GM12801 (cell line): ENCODE data around the gene KRT32.

Experiments
- TF ChIP-seq, protein P1 (sequence below): IDR thresholded peaks from one replicate; pipeline ENCODE4 v1.5.1; 2011; ENCODE audit warnings: control low read depth; ENCODE audit not compliant: insufficient read length; ENCODE audit errors: extremely low read depth

KRT32 gene

DNA sequence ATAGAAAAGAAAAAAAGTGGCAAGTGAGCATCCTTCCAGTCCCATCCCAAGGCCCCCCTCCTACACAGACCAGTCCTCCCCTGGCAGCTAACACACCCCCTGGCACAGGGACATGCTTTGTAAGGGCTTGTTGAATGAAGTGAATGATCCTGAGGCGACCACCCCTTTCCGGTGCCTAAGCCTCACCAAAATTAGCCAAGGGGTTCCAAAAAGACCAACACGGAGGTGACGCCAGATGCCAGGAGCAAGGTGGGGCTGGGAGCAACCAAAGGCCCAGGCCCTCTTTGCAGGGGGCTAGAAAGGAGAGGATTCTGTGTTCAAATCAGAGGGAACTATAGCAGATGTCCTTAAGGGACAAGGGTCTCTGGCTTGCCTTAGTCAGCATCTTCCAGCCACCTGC is 8.2 kb upstream of the KRT32 start:
- TF ChIP-seq, protein P1, sequence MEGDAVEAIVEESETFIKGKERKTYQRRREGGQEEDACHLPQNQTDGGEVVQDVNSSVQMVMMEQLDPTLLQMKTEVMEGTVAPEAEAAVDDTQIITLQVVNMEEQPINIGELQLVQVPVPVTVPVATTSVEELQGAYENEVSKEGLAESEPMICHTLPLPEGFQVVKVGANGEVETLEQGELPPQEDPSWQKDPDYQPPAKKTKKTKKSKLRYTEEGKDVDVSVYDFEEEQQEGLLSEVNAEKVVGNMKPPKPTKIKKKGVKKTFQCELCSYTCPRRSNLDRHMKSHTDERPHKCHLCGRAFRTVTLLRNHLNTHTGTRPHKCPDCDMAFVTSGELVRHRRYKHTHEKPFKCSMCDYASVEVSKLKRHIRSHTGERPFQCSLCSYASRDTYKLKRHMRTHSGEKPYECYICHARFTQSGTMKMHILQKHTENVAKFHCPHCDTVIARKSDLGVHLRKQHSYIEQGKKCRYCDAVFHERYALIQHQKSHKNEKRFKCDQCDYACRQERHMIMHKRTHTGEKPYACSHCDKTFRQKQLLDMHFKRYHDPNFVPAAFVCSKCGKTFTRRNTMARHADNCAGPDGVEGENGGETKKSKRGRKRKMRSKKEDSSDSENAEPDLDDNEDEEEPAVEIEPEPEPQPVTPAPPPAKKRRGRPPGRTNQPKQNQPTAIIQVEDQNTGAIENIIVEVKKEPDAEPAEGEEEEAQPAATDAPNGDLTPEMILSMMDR: no peak

DNA sequence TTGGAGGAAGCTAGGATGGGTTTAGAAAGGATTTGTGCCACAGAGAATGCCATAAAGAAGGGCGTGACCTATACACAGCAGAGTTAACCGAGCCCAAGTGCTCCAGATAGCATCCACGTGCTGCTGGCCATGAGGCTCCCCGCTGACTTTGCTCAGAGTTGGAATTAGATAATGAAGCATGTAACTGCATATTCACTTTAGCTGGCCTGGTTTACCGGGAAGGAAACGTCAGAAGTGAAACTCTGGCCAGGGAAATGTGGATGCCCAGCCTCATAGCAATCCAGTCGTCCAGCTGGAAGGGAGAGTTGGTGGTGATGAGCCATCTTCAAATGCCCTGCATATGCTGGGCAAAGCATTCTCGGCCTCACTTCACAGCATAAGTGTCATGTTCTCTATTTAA is 7.7 kb upstream of the KRT32 start:
- TF ChIP-seq, protein P1: no peak

DNA sequence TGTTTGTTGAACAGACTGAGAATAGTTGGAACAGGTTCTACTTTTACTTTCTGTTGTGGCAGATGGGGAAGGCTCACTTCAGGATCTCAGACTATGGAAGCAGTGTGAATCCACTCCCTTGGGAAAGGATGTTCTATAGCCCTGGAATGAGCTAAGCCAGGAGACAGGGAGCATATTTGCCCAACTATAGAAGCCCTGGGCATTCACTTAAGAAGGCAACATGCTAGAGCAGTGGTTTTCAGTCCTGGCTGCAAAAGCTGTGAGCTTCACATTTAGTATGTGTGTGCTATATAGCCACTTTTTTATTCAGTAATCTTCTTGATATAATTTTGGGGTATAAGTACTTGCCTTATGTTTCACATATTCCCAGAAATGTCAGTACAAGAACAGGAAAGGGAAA is 1.2 kb upstream of the KRT32 start:
- TF ChIP-seq, protein P1: no peak

DNA sequence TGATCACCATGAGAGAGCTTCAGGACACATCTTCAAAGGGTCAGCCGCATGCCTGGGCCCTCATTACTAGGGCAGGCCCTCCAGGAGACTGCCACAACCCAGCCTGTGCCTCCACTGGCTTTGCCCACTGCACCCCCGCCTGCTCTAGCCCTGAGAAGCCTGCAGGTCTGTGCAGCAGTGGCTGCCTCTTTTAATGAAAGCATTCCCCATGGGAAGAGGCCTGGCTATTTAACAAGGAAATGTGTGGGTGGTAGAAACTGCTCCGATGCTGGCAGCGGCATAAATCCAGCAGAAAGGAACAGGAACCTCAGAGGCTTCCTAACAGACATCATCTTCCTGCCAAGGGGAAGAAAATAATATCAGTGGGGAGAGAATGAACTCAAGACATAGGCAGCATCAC is 375 bp upstream of the KRT32 start:
- TF ChIP-seq, protein P1: no peak

DNA sequence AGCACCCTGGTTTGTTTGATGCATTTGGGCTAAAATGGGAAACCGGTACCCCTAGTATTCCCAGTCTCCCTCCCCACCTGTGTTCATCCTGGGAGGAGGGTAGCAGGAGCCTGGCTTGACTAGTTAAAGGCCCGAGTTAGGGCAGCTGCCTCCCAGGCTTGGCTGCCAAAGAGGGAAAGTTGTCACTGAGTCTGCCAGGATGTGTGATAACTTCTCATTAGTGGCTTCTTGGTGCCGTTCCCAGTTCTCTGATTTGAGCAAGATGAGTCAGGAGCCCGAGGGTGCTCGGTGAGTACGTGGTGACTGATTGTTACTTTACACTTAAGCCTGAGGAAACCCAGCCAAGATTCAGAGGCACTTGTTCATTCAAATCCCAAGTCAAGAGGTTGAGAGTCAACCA is 2.5 kb downstream of the KRT32 start:
- TF ChIP-seq, protein P1: no peak

DNA sequence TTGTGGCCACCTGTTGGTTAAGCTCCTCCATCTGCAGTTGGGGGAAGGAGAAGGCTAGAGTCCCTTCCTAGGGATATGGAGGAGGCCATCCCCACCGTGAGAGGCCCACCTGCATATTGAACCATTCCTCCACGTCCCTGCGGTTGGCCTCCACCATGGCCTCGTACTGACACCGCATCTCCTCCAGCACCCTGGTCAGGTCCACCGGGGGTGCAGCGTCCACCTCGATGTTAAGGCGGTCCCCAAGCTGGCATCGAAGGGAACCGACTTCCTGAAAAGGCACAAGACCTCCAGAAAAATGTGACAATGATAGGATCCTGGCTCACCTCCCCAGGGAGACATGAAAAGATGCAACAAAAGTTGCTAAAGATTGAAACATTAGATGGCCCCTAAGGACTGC is 3.0 kb downstream of the KRT32 start:
- TF ChIP-seq, protein P1: no peak

DNA sequence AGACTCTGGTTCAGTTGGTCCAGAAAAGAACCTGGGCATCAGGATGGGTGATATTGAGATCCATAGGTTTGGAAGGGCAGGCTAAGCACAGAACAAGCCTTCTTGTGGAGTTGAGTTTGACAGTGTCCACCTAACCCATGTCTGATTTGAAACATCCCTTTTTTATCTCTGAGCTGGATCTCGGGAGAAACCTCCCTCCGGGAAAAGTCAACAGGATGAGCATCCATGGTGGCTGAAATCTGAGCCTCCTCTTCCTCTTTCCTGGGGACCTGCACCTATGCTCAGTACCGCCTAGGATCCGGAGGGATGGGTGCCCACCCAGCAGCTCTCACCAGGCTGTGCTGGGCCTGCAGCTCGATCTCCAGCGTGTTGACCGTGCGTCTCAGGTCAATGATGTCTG is 3.4 kb downstream of the KRT32 start:
- TF ChIP-seq, protein P1: no peak

DNA sequence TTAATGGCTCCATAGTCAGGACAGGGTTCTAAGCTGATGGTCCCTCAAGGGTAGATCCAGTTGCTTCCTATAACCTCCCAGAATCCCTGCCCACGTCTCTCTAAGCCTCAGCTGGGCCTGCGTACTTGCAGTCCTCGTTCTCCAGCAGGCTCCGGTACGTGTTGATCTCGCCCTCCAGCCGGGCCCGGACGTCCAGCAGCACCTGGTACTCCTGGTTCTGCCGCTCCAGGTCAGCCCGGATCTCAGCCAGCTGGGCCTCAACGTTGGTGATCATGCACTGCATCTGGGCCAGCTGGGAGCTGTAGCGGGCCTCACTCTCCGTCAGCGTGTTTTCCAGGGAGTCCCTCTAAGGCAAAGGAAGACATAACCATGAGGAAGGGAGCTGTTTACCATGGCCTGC is 4.5 kb downstream of the KRT32 start:
- TF ChIP-seq, protein P1: no peak
